Neural cell (in vitro differentiated cells): ENCODE data around the gene HADH. TPM values are rescaled to one million over a fixed set of nuclear protein-coding genes. Genes with fewer than 3 reads are reported as not detected.

Experiments used
- H2AFZ ChIP-seq: fragments of 200-600, 300-800 bp; sonication (generic), shearing (Covaris generic); 2 replicates; pipeline ENCODE4 v1.6.0; 2014; ENCODE audit warnings: low read depth, mild to moderate bottlenecking, antibody characterized with exemption, low read length, moderate library complexity
- H3F3A ChIP-seq: fragments of 200-600 bp; shearing (Covaris generic); 2 replicates; pipeline ENCODE4 v1.6.1; 2016; ENCODE audit warnings: mild to moderate bottlenecking, moderate library complexity, mixed read lengths, antibody characterized with exemption, low read length; ENCODE audit not compliant: insufficient read depth, poor library complexity, severe bottlenecking
- H3K27ac ChIP-seq: fragments of 200-600, 300-800 bp; sonication (generic), shearing (Covaris generic); 2 replicates; pipeline ENCODE4 v1.5.1; 2014; ENCODE audit warnings: mild to moderate bottlenecking, low read length, moderate library complexity
- H3K27me3 ChIP-seq: fragments of 300-800, 200-600 bp; sonication (generic), shearing (Covaris generic); 2 replicates; pipeline ENCODE4 v1.6.0; 2014; ENCODE audit warnings: mild to moderate bottlenecking, low read depth, low read length, moderate library complexity; ENCODE audit not compliant: insufficient read depth
- H3K36me3 ChIP-seq: fragments of 300-800, 200-600 bp; sonication (generic), shearing (Covaris generic); 2 replicates; pipeline ENCODE4 v1.5.1; 2014; ENCODE audit warnings: mild to moderate bottlenecking, antibody characterized with exemption, low read length, moderate library complexity; ENCODE audit not compliant: insufficient read depth
- H3K4me2 ChIP-seq: fragments of 300-800, 200-600 bp; sonication (generic), shearing (Covaris generic); 2 replicates; pipeline ENCODE4 v1.6.0; 2014; ENCODE audit warnings: mild to moderate bottlenecking, low read length
- H3K4me3 ChIP-seq: fragments of 300-800, 200-600 bp; sonication (generic), shearing (Covaris generic); 2 replicates; pipeline ENCODE4 v1.5.1; 2014; ENCODE audit warnings: mild to moderate bottlenecking, low read length, moderate library complexity
- H3K79me2 ChIP-seq: fragments of 200-600 bp; shearing (Covaris generic); replicated peaks from 2 replicates; pipeline ENCODE4 v1.6.0; 2014; ENCODE audit warnings: mild to moderate bottlenecking, low read length, moderate library complexity; ENCODE audit not compliant: insufficient read depth
- H3K9ac ChIP-seq: fragments of 300-800, 200-600 bp; sonication (generic), shearing (Covaris generic); 2 replicates; pipeline ENCODE4 v1.6.1; 2016; ENCODE audit warnings: mild to moderate bottlenecking, low read length, mixed read lengths
- H3K9me2 ChIP-seq: fragments of 200-600 bp; shearing (Covaris generic); 2 replicates; pipeline ENCODE4 v1.6.1; 2016; ENCODE audit warnings: mild to moderate bottlenecking, low read length, mixed read lengths; ENCODE audit not compliant: insufficient read depth
- H3K9me3 ChIP-seq: fragments of 200-600, 300-800 bp; sonication (generic), shearing (Covaris generic); 2 replicates; pipeline ENCODE4 v1.6.1; 2016; ENCODE audit warnings: mild to moderate bottlenecking, mixed run types, low read length, moderate library complexity, mixed read lengths
- H4K20me1 ChIP-seq: fragments of 200-600 bp; shearing (Covaris generic); 2 replicates; pipeline ENCODE4 v1.6.1; 2016; ENCODE audit warnings: mild to moderate bottlenecking, mixed run types; ENCODE audit not compliant: insufficient read depth
- EP300 ChIP-seq: fragments of 450-650 bp; conservative IDR thresholded peaks from 2 replicates; pipeline ENCODE4 v1.6.1; 2014; ENCODE audit warnings: antibody characterized with exemption, mild to moderate bottlenecking, moderate library complexity; ENCODE audit not compliant: poor library complexity, severe bottlenecking
- EZH2 ChIP-seq: fragments of 200-600, 300-800 bp; shearing (Covaris generic), sonication (generic); IDR thresholded peaks from 2 replicates; pipeline ENCODE4 v1.6.1; 2014; ENCODE audit warnings: antibody characterized with exemption, low read length, borderline replicate concordance, mild to moderate bottlenecking; ENCODE audit not compliant: insufficient read depth, poor library complexity, severe bottlenecking
- MXI1 ChIP-seq: fragments of 450-650 bp; conservative IDR thresholded peaks from 2 replicates; pipeline ENCODE4 v1.6.1; 2014; ENCODE audit warnings: antibody characterized with exemption, mild to moderate bottlenecking; ENCODE audit not compliant: poor library complexity, severe bottlenecking
- POLR2AphosphoS5 ChIP-seq: IDR thresholded peaks from 2 replicates; pipeline ENCODE4 v1.6.1; 2012
- RAD21 ChIP-seq: fragments of 450-650 bp; conservative IDR thresholded peaks from 2 replicates; pipeline ENCODE4 v1.6.1; 2014; ENCODE audit warnings: antibody characterized with exemption, mild to moderate bottlenecking, moderate library complexity
- REST ChIP-seq: IDR thresholded peaks from 2 replicates; pipeline ENCODE4 v1.6.1; 2012; ENCODE audit warnings: borderline replicate concordance
- SMC3 ChIP-seq: fragments of 450-650 bp; conservative IDR thresholded peaks from 2 replicates; pipeline ENCODE4 v1.6.1; 2014; ENCODE audit warnings: antibody characterized with exemption, mild to moderate bottlenecking, moderate library complexity; ENCODE audit not compliant: poor library complexity
- TAF1 ChIP-seq: IDR thresholded peaks from 2 replicates; pipeline ENCODE4 v1.6.1; 2012; ENCODE audit warnings: low read depth
- polyA plus RNA-seq: library from polyadenylated mRNA; depleted of rRNA; stranded (reverse); fragments of >200 nt; gene quantifications from 2 replicates; pipeline ENCODE4 v1.2.3, GENCODE V29; 2014
- TF ChIP-seq, protein P1 (sequence below): fragments of 450-650 bp; IDR thresholded peaks from 2 replicates; pipeline ENCODE4 v1.5.1; 2014; ENCODE audit warnings: antibody characterized with exemption, mild to moderate bottlenecking, moderate library complexity; ENCODE audit not compliant: poor library complexity, severe bottlenecking

HADH gene
- polyA plus RNA-seq, 1 donor from 2014 or later, result 25.7 TPM

DNA sequence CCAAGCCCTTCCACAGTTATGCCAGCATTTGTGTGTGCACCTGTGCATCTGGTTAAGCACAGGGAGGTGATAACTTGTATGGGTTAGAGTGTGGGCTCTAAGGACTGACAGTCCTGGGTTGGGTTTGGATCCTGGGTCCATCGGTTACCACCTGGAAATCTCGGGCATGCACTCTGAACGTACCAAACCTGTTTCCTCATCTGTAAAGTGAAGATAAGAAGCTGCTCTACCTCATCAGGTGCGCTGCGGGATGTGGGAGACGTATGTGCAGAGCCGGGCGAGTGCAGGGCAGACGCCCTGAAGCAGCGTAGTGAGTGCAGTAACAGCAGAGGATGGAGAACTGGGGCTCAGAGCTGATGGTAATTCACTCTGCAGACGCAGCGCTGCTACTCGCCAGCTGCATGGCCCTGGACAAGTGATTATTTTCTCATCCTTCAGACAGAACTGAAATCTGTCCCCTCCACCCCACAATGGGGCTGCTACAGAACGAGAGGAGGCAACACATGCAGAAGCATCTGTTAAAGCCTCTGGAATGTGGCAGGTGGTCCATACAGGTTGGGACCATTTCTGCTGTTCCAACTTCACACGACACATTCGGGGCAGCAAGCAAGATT is 64.4 kb downstream of the HADH start:
- no peaks in the 10 kb centered on the region for H3K27me3 ChIP-seq
- no peaks in the 10 kb centered on the region for H3K9me2 ChIP-seq
- no peaks in the 10 kb centered on the region for H4K20me1 ChIP-seq
- H3K36me3 ChIP-seq, result no peaks in the 10 kb centered on the region
- no peak overlapping the region for H3K4me2 ChIP-seq
- no peak overlapping the region for H2AFZ ChIP-seq
- no peaks in the 10 kb centered on the region for H3K9me3 ChIP-seq
- no peaks in the 10 kb centered on the region for H3F3A ChIP-seq
- H3K27ac ChIP-seq, result no peak overlapping the region
- H3K4me3 ChIP-seq, result no peak overlapping the region
- TF ChIP-seq RAD21 (no peak), EZH2 (no peak), MXI1 (no peak), POLR2AphosphoS5 (no peak), TAF1 (no peak), REST (no peak), SMC3 (no peak), EP300 (no peak)
- TF ChIP-seq, protein P1, sequence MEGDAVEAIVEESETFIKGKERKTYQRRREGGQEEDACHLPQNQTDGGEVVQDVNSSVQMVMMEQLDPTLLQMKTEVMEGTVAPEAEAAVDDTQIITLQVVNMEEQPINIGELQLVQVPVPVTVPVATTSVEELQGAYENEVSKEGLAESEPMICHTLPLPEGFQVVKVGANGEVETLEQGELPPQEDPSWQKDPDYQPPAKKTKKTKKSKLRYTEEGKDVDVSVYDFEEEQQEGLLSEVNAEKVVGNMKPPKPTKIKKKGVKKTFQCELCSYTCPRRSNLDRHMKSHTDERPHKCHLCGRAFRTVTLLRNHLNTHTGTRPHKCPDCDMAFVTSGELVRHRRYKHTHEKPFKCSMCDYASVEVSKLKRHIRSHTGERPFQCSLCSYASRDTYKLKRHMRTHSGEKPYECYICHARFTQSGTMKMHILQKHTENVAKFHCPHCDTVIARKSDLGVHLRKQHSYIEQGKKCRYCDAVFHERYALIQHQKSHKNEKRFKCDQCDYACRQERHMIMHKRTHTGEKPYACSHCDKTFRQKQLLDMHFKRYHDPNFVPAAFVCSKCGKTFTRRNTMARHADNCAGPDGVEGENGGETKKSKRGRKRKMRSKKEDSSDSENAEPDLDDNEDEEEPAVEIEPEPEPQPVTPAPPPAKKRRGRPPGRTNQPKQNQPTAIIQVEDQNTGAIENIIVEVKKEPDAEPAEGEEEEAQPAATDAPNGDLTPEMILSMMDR, result no peak
- no peaks in the 10 kb centered on the region for H3K79me2 ChIP-seq
- H3K9ac ChIP-seq, result no peak overlapping the region

DNA sequence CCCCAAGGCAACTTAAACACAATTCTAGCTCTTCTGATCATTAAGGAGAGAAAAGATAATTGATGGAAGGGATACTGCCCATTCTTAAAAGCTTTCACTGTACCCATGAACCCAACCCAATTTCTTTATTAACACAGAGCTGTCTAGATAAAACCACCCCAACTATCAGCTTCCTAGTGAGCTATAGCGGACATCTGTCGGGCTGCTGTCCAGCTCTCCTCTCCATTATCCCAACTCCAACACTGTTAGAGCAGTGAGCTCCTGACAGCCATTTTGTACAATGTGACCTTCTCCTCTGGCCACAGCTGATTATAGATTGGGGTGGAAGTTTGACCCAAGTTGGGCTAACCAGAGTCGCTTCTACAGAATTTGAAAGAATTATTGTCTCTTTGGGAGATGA is 66.1 kb downstream of the HADH start:
- H4K20me1 ChIP-seq, result no peaks in the 10 kb centered on the region
- no peak overlapping the region for H3K4me3 ChIP-seq
- H3K27me3 ChIP-seq, result no peaks in the 10 kb centered on the region
- H3K4me2 ChIP-seq, result no peak overlapping the region
- no peaks in the 10 kb centered on the region for H3K36me3 ChIP-seq
- no peak overlapping the region for H2AFZ ChIP-seq
- H3K79me2 ChIP-seq, result no peaks in the 10 kb centered on the region
- no peak overlapping the region for H3K9ac ChIP-seq
- no peaks in the 10 kb centered on the region for H3K9me3 ChIP-seq
- TF ChIP-seq, protein P1, result no peak
- TF ChIP-seq EZH2, result no peak
- no peak for TF ChIP-seq SMC3
- no peak for TF ChIP-seq RAD21
- TF ChIP-seq REST, result no peak
- no peak for TF ChIP-seq EP300
- no peak for TF ChIP-seq TAF1
- TF ChIP-seq MXI1, result no peak
- no peak for TF ChIP-seq POLR2AphosphoS5
- H3K27ac ChIP-seq, result no peak overlapping the region
- no peaks in the 10 kb centered on the region for H3K9me2 ChIP-seq
- H3F3A ChIP-seq, result no peaks in the 10 kb centered on the region
